ENCODE measurements around the gene GADD45A. TPM values are rescaled to one million over a fixed set of nuclear protein-coding genes. Genes with fewer than 3 reads are reported as not detected.

GADD45A gene
- polyA plus RNA-seq, 1 of the 3 experiments (the other 2 are of a cell fraction), result 164 TPM

GRCh38 chr1:67677930-67678329, 7.1 kb upstream of the GADD45A start:
- H3K27me3 ChIP-seq (ENCODE audit: insufficient read depth), result no peaks in the 10 kb centered on the region
- H2AFZ ChIP-seq (ENCODE audit: low read depth), result no peak overlapping the region
- H3K27ac ChIP-seq (ENCODE audit: low read depth in 2 of 2, low read length in 1 of 2), result no peak overlapping the region
- ChIA-PET CTCF (interaction anchor here (0.8 to 2.4 kb wide), 4 partner anchors 22 to 142 kb away, joined by 3 to 9 read pairs (median 4); no protein-coding TSS in a partner anchor), POLR2A (interaction anchor here (1.7 kb wide), 1 partner anchor 7 kb away, joined by 5 read pairs; the partner anchor contains the start of gene GADD45A)
- H3K4me3 ChIP-seq (ENCODE audit: low read depth in 2 of 2, low read length in 1 of 2), result no peak overlapping the region
- H3F3A ChIP-seq (replicated peaks; ENCODE audit: insufficient read depth), result peaks cover 17% of the 10 kb centered on the region
- H3K4me1 ChIP-seq (ENCODE audit: control insufficient read depth in 1 of 2, insufficient read depth in 2 of 2, low read depth in 1 of 2, low read length in 1 of 2), result peaks cover 15 to 16% of the 10 kb centered on the region in 2 experiments; a peak in 3 of 4 replicates
- H4K20me1 ChIP-seq (ENCODE audit: insufficient read depth), result no peaks in the 10 kb centered on the region
- no peaks in the 10 kb centered on the region for H3K79me2 ChIP-seq (ENCODE audit: insufficient read depth)
- H3K4me2 ChIP-seq, result no peak overlapping the region
- no peak for DNase-seq
- WGBS (ENCODE audit: low lambda C conversion rate), result 81% methylated on average over 2 of the region's 2 CpGs
- H3K9ac ChIP-seq, result no peak overlapping the region
- H3K36me3 ChIP-seq (replicated peaks in 1 of 2; ENCODE audit: control insufficient read depth in 1 of 2, insufficient read depth in 2 of 2, low read length in 1 of 2), result no peaks in the 10 kb centered on the region
- TF ChIP-seq MXI1 (IDR thresholded peaks at IDR 0.05; ENCODE audit: low read depth, low read length) (no peak), TCF12 (IDR thresholded peaks at IDR 0.05) (no peak), SMC3 (IDR thresholded peaks at IDR 0.05; ENCODE audit: low read depth, low read length) (no peak), SIN3A (IDR thresholded peaks at IDR 0.05; ENCODE audit: borderline replicate concordance, low read depth, low read length) (no peak), CHD2 (IDR thresholded peaks at IDR 0.05; ENCODE audit: low read length, partially characterized antibody) (no peak), NRF1 (IDR thresholded peaks at IDR 0.05; ENCODE audit: low read depth, low read length) (no peak), YY1 (IDR thresholded peaks at IDR 0.05; ENCODE audit: low read depth) (no peak), USF1 (IDR thresholded peaks at IDR 0.05; ENCODE audit: borderline replicate concordance, low read depth) (no peak), TAF1 (IDR thresholded peaks at IDR 0.05; ENCODE audit: borderline replicate concordance, low read depth, low read length) (no peak), RCOR1 (IDR thresholded peaks at IDR 0.05; ENCODE audit: low read length) (no peak), NFIC (IDR thresholded peaks at IDR 0.05; ENCODE audit: borderline replicate concordance) (no peak), EZH2phosphoT487 (IDR thresholded peaks at IDR 0.05; ENCODE audit: borderline replicate concordance, low read depth) (no peak), FOXM1 (IDR thresholded peaks at IDR 0.05; ENCODE audit: low read depth) (no peak), FOXJ3 (CRISPR knock-in tag; IDR thresholded peaks at IDR 0.05) (no peak), GATA2 (CRISPR knock-in tag; IDR thresholded peaks at IDR 0.05) (no peak), FOSL2 (IDR thresholded peaks at IDR 0.05; ENCODE audit: borderline replicate concordance, low read depth) (no peak), RFX5 (IDR thresholded peaks at IDR 0.05; ENCODE audit: low read length) (no peak), IRF3 (IDR thresholded peaks at IDR 0.05; ENCODE audit: low read depth, low read length) (no peak)
- no peaks in the 10 kb centered on the region for H3K9me3 ChIP-seq
- H3K9me2 ChIP-seq, result no peaks in the 10 kb centered on the region

GRCh38 chr1:67679691-67680090, 5.3 kb upstream of the GADD45A start:
- ChIA-PET POLR2A (no interaction called here), CTCF (interaction anchor here (1.1 kb wide), 1 partner anchor 118 kb away, joined by 4 read pairs; no protein-coding TSS in a partner anchor)
- no peak overlapping the region for H3K4me2 ChIP-seq
- no peak overlapping the region for H2AFZ ChIP-seq (ENCODE audit: low read depth)
- peaks cover 26% of the 10 kb centered on the region for H3F3A ChIP-seq (replicated peaks; ENCODE audit: insufficient read depth)
- H3K36me3 ChIP-seq (replicated peaks in 1 of 2; ENCODE audit: control insufficient read depth in 1 of 2, insufficient read depth in 2 of 2, low read length in 1 of 2), result no peaks in the 10 kb centered on the region
- no peak overlapping the region for H3K4me3 ChIP-seq (ENCODE audit: low read depth in 2 of 2, low read length in 1 of 2)
- no peak overlapping the region for H3K27ac ChIP-seq (ENCODE audit: low read depth in 2 of 2, low read length in 1 of 2)
- H3K4me1 ChIP-seq (ENCODE audit: control insufficient read depth in 1 of 2, insufficient read depth in 2 of 2, low read depth in 1 of 2, low read length in 1 of 2), result peaks cover 13 to 24% of the 10 kb centered on the region in 2 experiments; a peak in 3 of 4 replicates
- no peaks in the 10 kb centered on the region for H3K27me3 ChIP-seq (ENCODE audit: insufficient read depth)
- H3K79me2 ChIP-seq (ENCODE audit: insufficient read depth), result no peaks in the 10 kb centered on the region
- H3K9me2 ChIP-seq, result no peaks in the 10 kb centered on the region
- H3K9me3 ChIP-seq, result no peaks in the 10 kb centered on the region
- TF ChIP-seq NRF1 (IDR thresholded peaks at IDR 0.05; ENCODE audit: low read depth, low read length) (no peak), ZBTB33 (IDR thresholded peaks at IDR 0.05; ENCODE audit: borderline replicate concordance, low read depth) (no peak), RFX5 (IDR thresholded peaks at IDR 0.05; ENCODE audit: low read length) (no peak), GATA2 (CRISPR knock-in tag; IDR thresholded peaks at IDR 0.05) (no peak), SIN3A (IDR thresholded peaks at IDR 0.05; ENCODE audit: borderline replicate concordance, low read depth, low read length) (no peak), GABPA (IDR thresholded peaks at IDR 0.05; ENCODE audit: low read depth) (no peak), ELF1 (IDR thresholded peaks at IDR 0.05) (no peak), POLR2AphosphoS5 (IDR thresholded peaks at IDR 0.05; ENCODE audit: low read depth, low read length) (no peak), TAF1 (IDR thresholded peaks at IDR 0.05; ENCODE audit: borderline replicate concordance, low read depth, low read length) (no peak), USF1 (IDR thresholded peaks at IDR 0.05; ENCODE audit: borderline replicate concordance, low read depth) (no peak), CHD2 (IDR thresholded peaks at IDR 0.05; ENCODE audit: low read length, partially characterized antibody) (no peak), RCOR1 (IDR thresholded peaks at IDR 0.05; ENCODE audit: low read length) (no peak)
- H4K20me1 ChIP-seq (ENCODE audit: insufficient read depth), result no peaks in the 10 kb centered on the region
- H3K9ac ChIP-seq, result no peak overlapping the region
- DNase-seq, result no peak

Data from SK-N-SH (cell line).